Endodermal cell (in vitro differentiated cells): ENCODE measurements around the gene ADGRL3. TPM values are rescaled to one million over a fixed set of nuclear protein-coding genes. Genes with fewer than 3 reads are reported as not detected.

Experiments used
- DNase-seq: peaks from one replicate; pipeline ENCODE4 v3.0.0-alpha.2; 2017
- H3K27ac ChIP-seq: 2 replicates; pipeline ENCODE4 v1.5.1; 2013; ENCODE audit warnings: mild to moderate bottlenecking, low read depth, low read length, moderate library complexity
- H3K27me3 ChIP-seq: 2 replicates; pipeline ENCODE4 v1.6.1; 2013; ENCODE audit warnings: mild to moderate bottlenecking, low read length, moderate library complexity; ENCODE audit not compliant: insufficient read depth, control insufficient read depth, poor library complexity, severe bottlenecking
- H3K36me3 ChIP-seq: 2 replicates; pipeline ENCODE4 v1.7.0; 2013; ENCODE audit warnings: mild to moderate bottlenecking, low read length, moderate library complexity; ENCODE audit not compliant: control insufficient read depth, insufficient read depth
- H3K4me1 ChIP-seq: one replicate; pipeline ENCODE4 v1.7.0; 2013; ENCODE audit warnings: low read length; ENCODE audit not compliant: control insufficient read depth, insufficient read depth
- H3K4me3 ChIP-seq: 2 replicates; pipeline ENCODE4 v1.5.1; 2013; ENCODE audit warnings: mild to moderate bottlenecking, low read length, moderate library complexity
- H3K9ac ChIP-seq: 2 replicates; pipeline ENCODE4 v1.6.1; 2013; ENCODE audit warnings: mild to moderate bottlenecking, low read length, moderate library complexity; ENCODE audit not compliant: poor library complexity, severe bottlenecking; ENCODE audit errors: extremely low read depth
- H3K9me3 ChIP-seq: 2 replicates; pipeline ENCODE4 v1.6.1; 2013; ENCODE audit warnings: mild to moderate bottlenecking, low read length, moderate library complexity; ENCODE audit not compliant: control insufficient read depth
- H3K27ac Mint-ChIP-seq: 2 replicates; pipeline ENCODE4 v1.8.0; 2020; ENCODE audit warnings: mixed read lengths
- H3K27me3 Mint-ChIP-seq: 2 replicates; pipeline ENCODE4 v1.8.0; 2021; ENCODE audit warnings: mild to moderate bottlenecking, mixed read lengths; ENCODE audit not compliant: insufficient read depth
- H3K36me3 Mint-ChIP-seq: 2 replicates; pipeline ENCODE4 v1.8.0; 2020; ENCODE audit warnings: low read depth, mixed read lengths
- H3K4me1 Mint-ChIP-seq: 2 replicates; pipeline ENCODE4 v1.8.0; 2020; ENCODE audit warnings: mixed read lengths
- H3K4me3 Mint-ChIP-seq: 2 replicates; pipeline ENCODE4 v1.8.0; 2020; ENCODE audit warnings: mild to moderate bottlenecking, moderate library complexity, mixed read lengths
- H3K9me3 Mint-ChIP-seq: 2 replicates; pipeline ENCODE4 v1.8.0; 2020; ENCODE audit warnings: mild to moderate bottlenecking, mixed read lengths
- WGBS, 2 experiments: methylation state at CpG; one replicate each; pipeline versions ENCODE4 v1.1.5 to v1.1.7; 2013; ENCODE audit warnings: missing lambda C conversion rate in 2 of 2, mixed read lengths in 1 of 2; ENCODE audit not compliant: insufficient coverage in 1 of 2, insufficient read length in 1 of 2; 5-methylcytosine and 5-hydroxymethylcytosine counted together
- total RNA-seq, 2 donors: library from RNA; stranded (reverse); fragmentation: NEBNext Ultra II Directional in 1 of 2; extraction: Animal tissue kit (Norgen Biotek cat#: 25700) in 1 of 2; gene quantifications; 2 replicates in 1 of 2; 3 replicates in 1 of 2; pipeline ENCODE4 v1.2.1, GENCODE V29; 2021
- TF ChIP-seq, protein P1 (sequence below): fragments of 200-600 bp; sonication (generic); conservative IDR thresholded peaks from 2 replicates; pipeline ENCODE4 v1.5.0; 2021; ENCODE audit warnings: antibody characterized with exemption, mild to moderate bottlenecking

The ADGRL3 gene
- total RNA-seq, 2 donors from 2014 or later = 9.9 to 10.3 TPM

DNA sequence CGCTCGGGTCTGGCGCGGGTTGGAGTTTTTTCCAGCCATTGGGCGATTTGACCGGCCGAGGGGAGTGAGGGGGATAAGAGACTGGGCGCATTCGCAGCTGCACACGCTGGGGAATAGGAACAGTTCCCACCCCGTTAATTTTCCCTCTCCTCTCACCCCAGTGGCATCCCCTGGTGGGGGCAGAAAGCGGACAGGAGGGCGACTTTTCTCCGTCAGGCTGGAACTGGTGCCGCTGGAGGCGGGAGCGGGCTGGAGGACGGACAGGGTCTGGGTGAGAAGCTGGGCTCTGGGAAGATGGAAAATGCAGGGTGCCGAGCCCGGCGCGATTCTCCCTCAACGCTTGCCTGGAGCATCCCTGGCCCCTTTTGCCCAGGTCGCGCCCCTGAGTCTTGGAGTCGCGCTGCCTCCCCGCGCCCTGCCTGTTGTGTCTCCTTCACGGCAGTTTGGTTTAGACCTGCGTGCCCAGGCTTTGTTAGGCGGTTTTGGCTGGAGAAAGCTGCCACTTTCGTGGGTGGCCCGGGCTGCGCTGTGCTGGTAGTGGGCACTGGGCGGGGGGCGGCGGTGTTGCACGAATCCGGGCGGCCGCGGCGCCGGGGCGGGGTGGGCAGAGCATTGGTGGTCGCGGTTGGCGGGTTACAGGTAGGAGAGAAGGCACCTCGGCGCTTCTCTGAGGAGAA, 2.0 kb downstream of the ADGRL3 start:
- no peak overlapping the region for H3K27ac ChIP-seq
- peaks cover 19% of the 10 kb centered on the region for H3K27me3 ChIP-seq
- H3K9me3 Mint-ChIP-seq = no peaks in the 10 kb centered on the region

DNA sequence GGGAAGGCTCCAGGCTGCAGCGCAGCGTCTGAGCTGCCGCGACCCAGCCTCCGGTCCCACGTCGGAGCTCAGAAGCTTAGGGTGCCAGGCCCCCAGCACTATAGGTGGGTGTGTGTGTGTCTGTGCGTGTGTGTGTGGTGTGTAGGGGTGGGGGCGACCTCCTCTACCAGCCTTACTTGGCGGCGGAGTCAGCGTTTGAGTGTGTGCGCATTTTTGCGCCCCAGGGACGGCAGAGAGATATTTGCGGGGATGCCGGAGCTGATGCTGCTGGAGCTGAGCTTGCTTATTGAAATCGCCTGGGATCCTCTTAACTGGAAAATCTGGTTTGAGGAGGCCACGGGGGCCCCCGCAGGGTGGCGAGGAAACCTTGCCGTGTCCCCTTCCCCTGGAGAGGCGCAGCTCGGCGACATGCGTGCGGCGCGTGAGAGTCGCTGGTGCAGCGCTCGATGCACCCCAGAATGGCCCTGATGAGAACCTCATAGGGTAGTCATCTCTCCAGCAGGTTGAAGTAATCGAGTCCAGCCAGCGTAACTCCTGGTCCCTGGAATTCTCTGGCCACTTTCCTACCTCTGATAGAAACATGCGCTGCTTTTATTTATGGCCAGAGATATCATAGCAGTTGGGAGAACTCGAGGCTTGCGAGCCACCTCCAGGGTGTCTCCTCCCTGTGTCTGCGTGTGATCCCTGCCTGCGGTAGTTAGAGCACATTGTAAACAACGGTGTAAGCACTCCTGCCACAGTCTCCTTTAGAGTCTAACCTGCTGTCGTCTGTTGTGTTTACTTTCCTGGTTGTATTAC, 2.7 kb downstream of the ADGRL3 start:
- Histone ChIP-seq H3K4me1 (peaks cover 3% of the 10 kb centered on the region), H3K27ac (no peak overlapping the region), H3K36me3 (no peaks in the 10 kb centered on the region), H3K9ac (peak overlapping the region; percentile 76), H3K9me3 (no peaks in the 10 kb centered on the region), H3K27me3 (peaks cover 19% of the 10 kb centered on the region), H3K4me3 (peak overlapping the region; percentile 92)
- Mint-ChIP-seq H3K27me3 (peaks cover 47% of the 10 kb centered on the region), H3K4me3 (peak overlapping the region; percentile 88), H3K27ac (peak overlapping the region; percentile 29), H3K9me3 (peaks cover 1% of the 10 kb centered on the region), H3K36me3 (no peaks in the 10 kb centered on the region), H3K4me1 (peaks cover 25% of the 10 kb centered on the region)
- peak; percentile 79 for DNase-seq
- 0 to 1% methylated on average over 19 to 41 of the region's 41 CpGs for WGBS, 2 experiments
- TF ChIP-seq, protein P1, sequence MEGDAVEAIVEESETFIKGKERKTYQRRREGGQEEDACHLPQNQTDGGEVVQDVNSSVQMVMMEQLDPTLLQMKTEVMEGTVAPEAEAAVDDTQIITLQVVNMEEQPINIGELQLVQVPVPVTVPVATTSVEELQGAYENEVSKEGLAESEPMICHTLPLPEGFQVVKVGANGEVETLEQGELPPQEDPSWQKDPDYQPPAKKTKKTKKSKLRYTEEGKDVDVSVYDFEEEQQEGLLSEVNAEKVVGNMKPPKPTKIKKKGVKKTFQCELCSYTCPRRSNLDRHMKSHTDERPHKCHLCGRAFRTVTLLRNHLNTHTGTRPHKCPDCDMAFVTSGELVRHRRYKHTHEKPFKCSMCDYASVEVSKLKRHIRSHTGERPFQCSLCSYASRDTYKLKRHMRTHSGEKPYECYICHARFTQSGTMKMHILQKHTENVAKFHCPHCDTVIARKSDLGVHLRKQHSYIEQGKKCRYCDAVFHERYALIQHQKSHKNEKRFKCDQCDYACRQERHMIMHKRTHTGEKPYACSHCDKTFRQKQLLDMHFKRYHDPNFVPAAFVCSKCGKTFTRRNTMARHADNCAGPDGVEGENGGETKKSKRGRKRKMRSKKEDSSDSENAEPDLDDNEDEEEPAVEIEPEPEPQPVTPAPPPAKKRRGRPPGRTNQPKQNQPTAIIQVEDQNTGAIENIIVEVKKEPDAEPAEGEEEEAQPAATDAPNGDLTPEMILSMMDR = no peak

More for the DNA sequence above, 2.0 kb downstream of the ADGRL3 start:
- peaks cover 25% of the 10 kb centered on the region for H3K4me1 Mint-ChIP-seq
- H3K36me3 Mint-ChIP-seq = no peaks in the 10 kb centered on the region
- peak overlapping the region; percentile 76 for H3K9ac ChIP-seq
- TF ChIP-seq, protein P1 = no peak
- peak overlapping the region; percentile 88 for H3K4me3 Mint-ChIP-seq
- H3K4me3 ChIP-seq = peak overlapping the region; percentile 92
- DNase-seq = peak; percentile 78
- H3K9me3 ChIP-seq = no peaks in the 10 kb centered on the region
- no peak overlapping the region for H3K27ac Mint-ChIP-seq
- peaks cover 3% of the 10 kb centered on the region for H3K4me1 ChIP-seq
- no peaks in the 10 kb centered on the region for H3K36me3 ChIP-seq
- H3K27me3 Mint-ChIP-seq = peaks cover 49% of the 10 kb centered on the region
- WGBS, 2 experiments = 0% methylated on average over 51 of the region's 51 CpGs; no CpG with 5 or more reads in 1 of the 2 experiments

DNA sequence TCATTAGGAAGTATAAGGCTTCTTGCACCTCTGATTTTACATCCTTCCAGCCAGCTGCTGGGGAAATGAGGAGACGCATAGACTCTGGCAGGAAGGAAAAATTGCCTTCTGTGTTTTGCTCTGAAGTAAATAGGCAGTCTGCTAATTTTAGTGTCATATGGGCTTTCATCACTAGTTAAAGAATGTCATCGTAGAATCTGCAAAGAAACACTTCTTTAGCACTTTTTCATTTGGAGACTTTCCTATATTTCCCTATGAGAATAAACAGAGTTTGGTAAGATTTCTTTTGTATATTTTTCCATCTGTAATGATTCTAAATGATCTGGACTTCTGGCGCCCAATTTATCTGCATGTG, 3.3 kb downstream of the ADGRL3 start:
- Histone ChIP-seq H3K9ac (peak overlapping the region; percentile 76), H3K36me3 (no peaks in the 10 kb centered on the region), H3K27me3 (peaks cover 19% of the 10 kb centered on the region), H3K9me3 (no peaks in the 10 kb centered on the region), H3K4me3 (peak overlapping the region; percentile 92), H3K27ac (no peak overlapping the region), H3K4me1 (peaks cover 3% of the 10 kb centered on the region)
- peak overlapping the region; percentile 88 for H3K4me3 Mint-ChIP-seq
- H3K9me3 Mint-ChIP-seq = peaks cover 1% of the 10 kb centered on the region
- peaks cover 45% of the 10 kb centered on the region for H3K27me3 Mint-ChIP-seq
- 37% methylated on average over 3 of the region's 3 CpGs; no CpG with 5 or more reads in 1 of the 2 experiments for WGBS, 2 experiments
- peaks cover 25% of the 10 kb centered on the region for H3K4me1 Mint-ChIP-seq
- H3K27ac Mint-ChIP-seq = peak overlapping the region; percentile 29
- no peak for DNase-seq
- no peaks in the 10 kb centered on the region for H3K36me3 Mint-ChIP-seq
- TF ChIP-seq, protein P1 = no peak
